ENCODE data around the gene TTBK2. TPM values are rescaled to one million over a fixed set of nuclear protein-coding genes. Genes with fewer than 3 reads are reported as not detected.

The TTBK2 gene
- total and polyA plus RNA-seq, 2 donors (not counting 3 experiments of a cell fraction or from before 2014, with no cell fraction given) = 4.4 to 17.1 TPM

GRCh38 chr15:42694398-42694797 is 226.2 kb downstream of the TTBK2 start:
- DNase-seq (ENCODE audit: low read depth, low spot score) = no peak
- Histone ChIP-seq H3K4me2 (ENCODE audit: insufficient read depth, low read length) (no peak overlapping the region), H4K20me1 (replicated peaks; ENCODE audit: control insufficient read depth, extremely low read depth, insufficient read depth, low read length) (no peaks in the 10 kb centered on the region), H3K79me2 (ENCODE audit: control insufficient read depth, insufficient read depth, low read length) (no peaks in the 10 kb centered on the region), H3K4me1 (ENCODE audit: control insufficient read depth, extremely low read depth, insufficient read depth, low read length) (no peaks in the 10 kb centered on the region), H3K4me3 (replicated peaks in 1 of 3; ENCODE audit: insufficient read depth in 1 of 3, low read depth in 1 of 3, low read length in 3 of 3) (no peak overlapping the region), H3K9me3 (replicated peaks; ENCODE audit: control insufficient read depth, insufficient read depth, low read length) (no peaks in the 10 kb centered on the region), H3K27ac (ENCODE audit: insufficient read depth, low read depth, low read length) (no peak overlapping the region), H3K9ac (replicated peaks; ENCODE audit: extremely low read depth, insufficient read depth, low read length) (no peak overlapping the region), H3K9me1 (replicated peaks; ENCODE audit: control insufficient read depth, extremely low read depth, insufficient read depth, low read length) (no peaks in the 10 kb centered on the region), H3K27me3 (ENCODE audit: control insufficient read depth in 2 of 2, insufficient read depth in 2 of 2, low read length in 2 of 2) (no peaks in the 10 kb centered on the region), H2AFZ (ENCODE audit: low read depth, low read length) (no peak overlapping the region), H3K36me3 (ENCODE audit: control insufficient read depth in 2 of 2, extremely low read depth in 1 of 2, insufficient read depth in 2 of 2, low read length in 2 of 2) (peaks cover 0 to 5% of the 10 kb centered on the region in 2 experiments)
- dilution Hi-C loops (cut with MboI; ENCODE audit: extremely low pct_ligation_motif_present, low sequenced_read_pairs) (no loop called here), intact Hi-C loops (cut with micrococcal nuclease) (no loop called here)
- no TSS peak for BruUV-seq (replicated peaks)
- ChIA-PET CTCF (interaction anchor here (2.7 kb wide), 1 partner anchor 9 kb away, joined by 9 read pairs; no protein-coding TSS in a partner anchor), POLR2A (no interaction called here)
- TF ChIP-seq FOS (IDR thresholded peaks at IDR 0.05; ENCODE audit: borderline replicate concordance, insufficient read depth, low read length) (no peak), GATA2 (IDR thresholded peaks at IDR 0.05; ENCODE audit: insufficient read depth, insufficient read length, low read depth, low read length) (no peak), CTCF (IDR thresholded peaks at IDR 0.05; ENCODE audit: extremely low read depth in 1 of 2, insufficient read depth in 1 of 2, low read depth in 1 of 2, low read length in 2 of 2) (no peak), MAX (IDR thresholded peaks at IDR 0.05; ENCODE audit: insufficient read depth, insufficient read length) (no peak), MYC (IDR thresholded peaks at IDR 0.05; ENCODE audit: low read depth, low read length) (no peak), EZH2 (IDR thresholded peaks at IDR 0.05; ENCODE audit: borderline replicate concordance, low read depth, low read length, severe bottlenecking) (no peak), JUN (IDR thresholded peaks at IDR 0.05; ENCODE audit: borderline replicate concordance, insufficient read depth, insufficient read length, low read depth) (no peak), POLR2AphosphoS5 (IDR thresholded peaks at IDR 0.05; ENCODE audit: insufficient read depth, low read depth, low read length) (no peak), POLR2A (IDR thresholded peaks at IDR 0.05; ENCODE audit: low read depth, low read length) (no peak)
- no peak for FAIRE-seq
